Neural cell (in vitro differentiated cells): ENCODE measurements around the gene CCDC7. TPM values are rescaled to one million over a fixed set of nuclear protein-coding genes. Genes with fewer than 3 reads are reported as not detected.

ENCODE experiments used
- H2AFZ ChIP-seq: fragments of 200-600, 300-800 bp; sonication (generic), shearing (Covaris generic); 2 replicates; pipeline ENCODE4 v1.6.0; 2014; ENCODE audit warnings: low read depth, mild to moderate bottlenecking, antibody characterized with exemption, low read length, moderate library complexity
- H3F3A ChIP-seq: fragments of 200-600 bp; shearing (Covaris generic); 2 replicates; pipeline ENCODE4 v1.6.1; 2016; ENCODE audit warnings: mild to moderate bottlenecking, moderate library complexity, mixed read lengths, antibody characterized with exemption, low read length; ENCODE audit not compliant: insufficient read depth, poor library complexity, severe bottlenecking
- H3K27ac ChIP-seq: fragments of 200-600, 300-800 bp; sonication (generic), shearing (Covaris generic); 2 replicates; pipeline ENCODE4 v1.5.1; 2014; ENCODE audit warnings: mild to moderate bottlenecking, low read length, moderate library complexity
- H3K27me3 ChIP-seq: fragments of 300-800, 200-600 bp; sonication (generic), shearing (Covaris generic); 2 replicates; pipeline ENCODE4 v1.6.0; 2014; ENCODE audit warnings: mild to moderate bottlenecking, low read depth, low read length, moderate library complexity; ENCODE audit not compliant: insufficient read depth
- H3K36me3 ChIP-seq: fragments of 300-800, 200-600 bp; sonication (generic), shearing (Covaris generic); 2 replicates; pipeline ENCODE4 v1.5.1; 2014; ENCODE audit warnings: mild to moderate bottlenecking, antibody characterized with exemption, low read length, moderate library complexity; ENCODE audit not compliant: insufficient read depth
- H3K4me2 ChIP-seq: fragments of 300-800, 200-600 bp; sonication (generic), shearing (Covaris generic); 2 replicates; pipeline ENCODE4 v1.6.0; 2014; ENCODE audit warnings: mild to moderate bottlenecking, low read length
- H3K4me3 ChIP-seq: fragments of 300-800, 200-600 bp; sonication (generic), shearing (Covaris generic); 2 replicates; pipeline ENCODE4 v1.5.1; 2014; ENCODE audit warnings: mild to moderate bottlenecking, low read length, moderate library complexity
- H3K79me2 ChIP-seq: fragments of 200-600 bp; shearing (Covaris generic); replicated peaks from 2 replicates; pipeline ENCODE4 v1.6.0; 2014; ENCODE audit warnings: mild to moderate bottlenecking, low read length, moderate library complexity; ENCODE audit not compliant: insufficient read depth
- H3K9ac ChIP-seq: fragments of 300-800, 200-600 bp; sonication (generic), shearing (Covaris generic); 2 replicates; pipeline ENCODE4 v1.6.1; 2016; ENCODE audit warnings: mild to moderate bottlenecking, low read length, mixed read lengths
- H3K9me2 ChIP-seq: fragments of 200-600 bp; shearing (Covaris generic); 2 replicates; pipeline ENCODE4 v1.6.1; 2016; ENCODE audit warnings: mild to moderate bottlenecking, low read length, mixed read lengths; ENCODE audit not compliant: insufficient read depth
- H3K9me3 ChIP-seq: fragments of 200-600, 300-800 bp; sonication (generic), shearing (Covaris generic); 2 replicates; pipeline ENCODE4 v1.6.1; 2016; ENCODE audit warnings: mild to moderate bottlenecking, mixed run types, low read length, moderate library complexity, mixed read lengths
- H4K20me1 ChIP-seq: fragments of 200-600 bp; shearing (Covaris generic); 2 replicates; pipeline ENCODE4 v1.6.1; 2016; ENCODE audit warnings: mild to moderate bottlenecking, mixed run types; ENCODE audit not compliant: insufficient read depth
- CTCF ChIP-seq: fragments of 450-650 bp; IDR thresholded peaks from 2 replicates; pipeline ENCODE4 v1.5.1; 2014; ENCODE audit warnings: antibody characterized with exemption, mild to moderate bottlenecking, moderate library complexity; ENCODE audit not compliant: poor library complexity, severe bottlenecking
- EP300 ChIP-seq: fragments of 450-650 bp; conservative IDR thresholded peaks from 2 replicates; pipeline ENCODE4 v1.6.1; 2014; ENCODE audit warnings: antibody characterized with exemption, mild to moderate bottlenecking, moderate library complexity; ENCODE audit not compliant: poor library complexity, severe bottlenecking
- EZH2 ChIP-seq: fragments of 200-600, 300-800 bp; shearing (Covaris generic), sonication (generic); IDR thresholded peaks from 2 replicates; pipeline ENCODE4 v1.6.1; 2014; ENCODE audit warnings: antibody characterized with exemption, low read length, borderline replicate concordance, mild to moderate bottlenecking; ENCODE audit not compliant: insufficient read depth, poor library complexity, severe bottlenecking
- MXI1 ChIP-seq: fragments of 450-650 bp; conservative IDR thresholded peaks from 2 replicates; pipeline ENCODE4 v1.6.1; 2014; ENCODE audit warnings: antibody characterized with exemption, mild to moderate bottlenecking; ENCODE audit not compliant: poor library complexity, severe bottlenecking
- POLR2AphosphoS5 ChIP-seq: IDR thresholded peaks from 2 replicates; pipeline ENCODE4 v1.6.1; 2012
- RAD21 ChIP-seq: fragments of 450-650 bp; conservative IDR thresholded peaks from 2 replicates; pipeline ENCODE4 v1.6.1; 2014; ENCODE audit warnings: antibody characterized with exemption, mild to moderate bottlenecking, moderate library complexity
- REST ChIP-seq: IDR thresholded peaks from 2 replicates; pipeline ENCODE4 v1.6.1; 2012; ENCODE audit warnings: borderline replicate concordance
- SMC3 ChIP-seq: fragments of 450-650 bp; conservative IDR thresholded peaks from 2 replicates; pipeline ENCODE4 v1.6.1; 2014; ENCODE audit warnings: antibody characterized with exemption, mild to moderate bottlenecking, moderate library complexity; ENCODE audit not compliant: poor library complexity
- TAF1 ChIP-seq: IDR thresholded peaks from 2 replicates; pipeline ENCODE4 v1.6.1; 2012; ENCODE audit warnings: low read depth
- polyA plus RNA-seq: library from polyadenylated mRNA; depleted of rRNA; stranded (reverse); fragments of >200 nt; gene quantifications from 2 replicates; pipeline ENCODE4 v1.2.3, GENCODE V29; 2014

The CCDC7 gene
- polyA plus RNA-seq, 1 donor from 2014 or later: 5.1 TPM

DNA sequence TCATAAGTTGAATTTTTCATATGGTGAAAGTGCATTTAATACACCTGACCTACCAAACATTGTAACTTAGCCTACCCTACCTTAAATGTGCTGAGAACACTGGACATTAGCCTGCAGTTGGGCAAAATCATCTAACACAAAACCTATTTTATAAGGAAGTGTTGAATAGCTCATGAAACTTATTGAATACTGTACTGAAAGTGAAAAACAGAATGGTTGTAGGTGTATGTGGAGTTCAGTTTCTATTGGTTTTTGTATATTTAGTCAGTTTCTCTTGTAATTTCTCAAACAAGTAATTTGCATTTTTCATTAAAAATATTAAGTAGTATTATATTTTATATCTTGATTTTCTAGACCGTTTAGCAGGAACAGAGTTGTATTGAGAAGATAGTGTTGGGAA is 15.3 kb downstream of the CCDC7 start:
- H3K9ac ChIP-seq: no peak overlapping the region
- H3K36me3 ChIP-seq: no peaks in the 10 kb centered on the region
- no peaks in the 10 kb centered on the region for H3F3A ChIP-seq
- no peaks in the 10 kb centered on the region for H3K27me3 ChIP-seq
- H2AFZ ChIP-seq: no peak overlapping the region
- no peaks in the 10 kb centered on the region for H3K79me2 ChIP-seq
- no peak overlapping the region for H3K4me2 ChIP-seq
- H3K9me3 ChIP-seq: no peaks in the 10 kb centered on the region
- H3K9me2 ChIP-seq: no peaks in the 10 kb centered on the region
- H4K20me1 ChIP-seq: no peaks in the 10 kb centered on the region
- H3K27ac ChIP-seq: no peak overlapping the region
- TF ChIP-seq TAF1: no peak
- no peak overlapping the region for H3K4me3 ChIP-seq

DNA sequence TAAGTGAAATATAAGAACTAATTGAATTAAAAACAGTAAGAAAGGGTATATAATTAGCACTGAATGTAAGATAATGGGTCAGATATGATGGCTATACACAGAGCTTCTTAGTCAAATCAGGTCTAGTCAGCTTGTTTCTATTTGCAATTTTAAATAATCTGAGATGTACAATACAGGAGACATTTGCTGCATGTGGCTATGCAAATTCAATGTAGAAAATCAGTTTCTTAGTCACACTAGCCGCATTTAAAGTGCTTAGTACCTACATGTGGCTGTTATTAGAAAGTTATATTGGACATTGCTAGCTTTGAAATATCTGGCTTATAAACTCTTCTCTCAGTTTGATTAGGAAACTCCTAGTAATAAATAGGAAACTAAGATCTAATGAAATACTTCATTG is 25.3 kb downstream of the CCDC7 start:
- H3K9me2 ChIP-seq: no peaks in the 10 kb centered on the region
- no peaks in the 10 kb centered on the region for H3K79me2 ChIP-seq
- no peak overlapping the region for H3K4me3 ChIP-seq
- H3K27ac ChIP-seq: no peak overlapping the region
- H3K9me3 ChIP-seq: no peaks in the 10 kb centered on the region
- no peaks in the 10 kb centered on the region for H3K27me3 ChIP-seq
- TF ChIP-seq TAF1: no peak
- TF ChIP-seq EZH2: no peak
- TF ChIP-seq EP300: no peak
- TF ChIP-seq RAD21: no peak
- no peak for TF ChIP-seq SMC3
- no peak for TF ChIP-seq POLR2AphosphoS5
- TF ChIP-seq MXI1: no peak
- TF ChIP-seq CTCF: no peak
- no peak for TF ChIP-seq REST
- H3K4me2 ChIP-seq: no peak overlapping the region
- no peaks in the 10 kb centered on the region for H3K36me3 ChIP-seq
- H4K20me1 ChIP-seq: no peaks in the 10 kb centered on the region
- no peak overlapping the region for H3K9ac ChIP-seq
- no peaks in the 10 kb centered on the region for H3F3A ChIP-seq
- no peak overlapping the region for H2AFZ ChIP-seq

- Histone ChIP-seq H3F3A (no peaks in the 10 kb centered on the region), H3K9me3 (no peaks in the 10 kb centered on the region), H3K36me3 (no peaks in the 10 kb centered on the region), H3K9me2 (no peaks in the 10 kb centered on the region), H3K4me2 (no peak overlapping the region), H3K27ac (no peak overlapping the region), H2AFZ (no peak overlapping the region), H4K20me1 (no peaks in the 10 kb centered on the region), H3K79me2 (no peaks in the 10 kb centered on the region), H3K4me3 (no peak overlapping the region), H3K9ac (no peak overlapping the region), H3K27me3 (no peaks in the 10 kb centered on the region)
- TF ChIP-seq MXI1 (no peak), TAF1 (no peak), POLR2AphosphoS5 (no peak), SMC3 (no peak), RAD21 (no peak), CTCF (no peak), REST (no peak), EP300 (no peak), EZH2 (no peak)
These were observed 31.6 kb downstream of the CCDC7 start for GRCh38 chr10:32477499-32477898.
